Ovary (tissue), 9 donors: Measurements from ENCODE around the gene PNN. TPM values are rescaled to one million over a fixed set of nuclear protein-coding genes. Genes with fewer than 3 reads are reported as not detected.

Experiments used
- DNase-seq, 5 donors: peaks; one replicate each; pipeline ENCODE4 v3.0.0-alpha.2; 2019 to 2020
- H3K27ac ChIP-seq, 2 donors: fragments of 200-600 bp; one replicate each; pipeline versions ENCODE4 v1.5.1 to v1.8.0; 2019 to 2022
- H3K27me3 ChIP-seq: fragments of 200-600 bp; one replicate; pipeline ENCODE4 v1.8.0; 2022
- H3K36me3 ChIP-seq: fragments of 200-600 bp; sonication (generic); one replicate; pipeline ENCODE4 v1.5.1; 2019
- H3K4me1 ChIP-seq: one replicate; pipeline ENCODE4 v1.8.1; 2013; ENCODE audit warnings: mild to moderate bottlenecking, moderate library complexity; ENCODE audit not compliant: insufficient read depth
- H3K4me3 ChIP-seq: fragments of 200-600 bp; sonication (generic); one replicate; pipeline ENCODE4 v1.5.1; 2017
- H3K9me3 ChIP-seq, 2 donors: fragments of 200-600 bp in 1 of 2; sonication (generic) in 1 of 2; one replicate each; pipeline versions ENCODE4 v1.5.1 to v1.8.1; 2013 to 2019; ENCODE audit warnings: mild to moderate bottlenecking in 1 of 2, moderate library complexity in 1 of 2
- CTCF ChIP-seq, 3 donors: fragments of 450-650 bp in 2 of 3; fragments of 200-600 bp in 1 of 3; IDR thresholded peaks; one replicate each; pipeline versions ENCODE4 v1.5.1 to v1.8.0; 2016 to 2022; ENCODE audit warnings: antibody characterized with exemption in 3 of 3, mild to moderate bottlenecking in 1 of 3
- EP300 ChIP-seq: sonication (generic); formaldehyde crosslinking; IDR thresholded peaks from one replicate; pipeline ENCODE4 v1.6.1; 2017; ENCODE audit warnings: antibody characterized with exemption
- POLR2A ChIP-seq: fragments of 450-650 bp; IDR thresholded peaks from one replicate; pipeline ENCODE4 v1.6.1; 2017; ENCODE audit warnings: antibody characterized with exemption, mild to moderate bottlenecking, moderate library complexity
- WGBS, 3 donors: extraction: QIAGEN DNeasy Blood & Tissue Kit in 1 of 3; methylation state at CpG; one replicate each; pipeline versions ENCODE4 v1.1.5 to v1.1.7; 2013 to 2017; 5-methylcytosine and 5-hydroxymethylcytosine counted together
- intact Hi-C, 4 donors: fragments of 100-400 bp; cut with DNase I; formaldehyde crosslinking; loops; one replicate each; pipeline versions ENCODE4 v1.11.0 to v1.15.1; 2022 to 2023
- polyA plus RNA-seq, 2 donors: library from polyadenylated mRNA; stranded (reverse); fragments of 200-250 nt in 1 of 2; fragments of 350-450 nt in 1 of 2; fragmentation: Illumina TruSeq in 1 of 2; extraction: RNeasy Lipid Tissue Mini Kit (QIAGEN cat#74804) in 1 of 2; gene quantifications; one replicate each; pipeline ENCODE4 v1.2.3, GENCODE V29; 2013 to 2014
- total RNA-seq, 7 donors: library from RNA; depleted of rRNA in 2 of 7; stranded (reverse); fragments of >200 nt in 2 of 7; fragmentation: NEBNext Ultra II Directional in 3 of 7; extraction: Animal tissue kit (Norgen Biotek cat#: 25700) in 3 of 7; gene quantifications; one replicate each; pipeline versions ENCODE4 v1.1.0 to v1.2.4, GENCODE V29; 2016 to 2023
- donor health status: DM: no; HTN: no; CAD: no; lungs with moderate emphysema.
- donor health status: DM: no; HTN: no; CAD: no.
- donor health status: Bipolar disorder and iron deficiency.
- donor health status: DM: yes; HTN: yes; CAD: no.
- donor health status: DM: no; HTN: no; CAD: no.
- donor health status: DM: yes; HTN: yes; CAD: no.

PNN gene
- total and polyA plus RNA-seq, 9 donors, result 36.3 to 77.1 (median 59.6) TPM

- Histone ChIP-seq H3K27ac (no peak overlapping the region), H3K9me3 (no peaks in the 10 kb centered on the region), H3K4me3 (peak overlapping the region; percentile 75), H3K4me1 (no peaks in the 10 kb centered on the region), H3K36me3 (no peaks in the 10 kb centered on the region), H3K27me3 (no peaks in the 10 kb centered on the region)
- 53 to 61% (median 54%) methylated on average over 5 of the region's 5 CpGs for WGBS, 3 donors
- TF ChIP-seq CTCF (IDR thresholded peaks at IDR 0.05) (no peak), POLR2A (no peak), EP300 (no peak)
- no peak for DNase-seq
- intact Hi-C loops, result loop anchor here in 2 of 4 donors (5.0 to 10.0 kb wide), 2 partner anchors 88 to 96 kb away; no protein-coding TSS in a partner anchor
These were observed 1.5 kb downstream of the PNN start for GRCh38 chr14:39176263-39177167.

GRCh38 chr14:39177168-39177545 is 2.1 kb downstream of the PNN start:
- Histone ChIP-seq H3K27ac (no peak overlapping the region), H3K9me3 (no peaks in the 10 kb centered on the region)
- intact Hi-C loops, result loop anchor here in 2 of 4 donors (5.0 to 10.0 kb wide), 2 partner anchors 88 to 95 kb away; no protein-coding TSS in a partner anchor

GRCh38 chr14:39179042-39179441 is 4.0 kb downstream of the PNN start:
- 94 to 97% (median 95%) methylated on average over 6 of the region's 6 CpGs for WGBS, 3 donors
- TF ChIP-seq POLR2A (no peak), CTCF (IDR thresholded peaks at IDR 0.05) (no peak), EP300 (no peak)
- H3K27ac ChIP-seq, result no peak overlapping the region
- no peak overlapping the region for H3K4me3 ChIP-seq
- no peaks in the 10 kb centered on the region for H3K9me3 ChIP-seq
- intact Hi-C loops, result loop anchor here in 2 of 4 donors (5.0 to 10.0 kb wide), 2 partner anchors 86 to 93 kb away; no protein-coding TSS in a partner anchor
- no peaks in the 10 kb centered on the region for H3K4me1 ChIP-seq
- no peaks in the 10 kb centered on the region for H3K27me3 ChIP-seq
- H3K36me3 ChIP-seq, result no peaks in the 10 kb centered on the region
- DNase-seq, result no peak

More at GRCh38 chr14:39177168-39177545, 2.1 kb downstream of the PNN start:
- H3K36me3 ChIP-seq, result no peaks in the 10 kb centered on the region
- H3K4me3 ChIP-seq, result no peak overlapping the region
- DNase-seq, result no peak
- no peaks in the 10 kb centered on the region for H3K27me3 ChIP-seq
- TF ChIP-seq EP300 (no peak), CTCF (IDR thresholded peaks at IDR 0.05) (no peak), POLR2A (no peak)
- WGBS, 3 donors, result 89 to 90% (median 90%) methylated on average over 9 of the region's 9 CpGs
- no peaks in the 10 kb centered on the region for H3K4me1 ChIP-seq

GRCh38 chr14:39180553-39180952 is 5.5 kb downstream of the PNN start:
- WGBS, 3 donors, result 89 to 90% (median 89%) methylated on average over 5 of the region's 5 CpGs
- intact Hi-C loops, result no loop called here
- DNase-seq, result no peak
- no peak for TF ChIP-seq CTCF (IDR thresholded peaks at IDR 0.05)
- TF ChIP-seq POLR2A, result no peak
- no peak for TF ChIP-seq EP300
- no peak overlapping the region for H3K27ac ChIP-seq
- no peaks in the 10 kb centered on the region for H3K36me3 ChIP-seq
- H3K9me3 ChIP-seq, result no peaks in the 10 kb centered on the region
- no peaks in the 10 kb centered on the region for H3K4me1 ChIP-seq
- H3K27me3 ChIP-seq, result no peaks in the 10 kb centered on the region
- H3K4me3 ChIP-seq, result no peak overlapping the region
